A673 (cell line): ENCODE measurements around the gene PHF12. TPM values are rescaled to one million over a fixed set of nuclear protein-coding genes. Genes with fewer than 3 reads are reported as not detected.

ENCODE experiments used
- BruUV-seq: library from RNA; stranded (reverse); fragments of 400-500 nt; replicated peaks from 2 replicates; lab custom pipeline; 2021; lab: Mats Ljungman, UMichigan
- CTCF ChIA-PET: fragments of 300-600 bp; sonication (Branson Sonifier 250); formaldehyde crosslinking; loops from one replicate; lab custom pipeline; 2022; ENCODE audit warnings: antibody characterized with exemption; lab: Charles Lee
- POLR2A ChIA-PET: fragments of 300-600 bp; sonication (Branson Sonifier 250); formaldehyde crosslinking; loops from one replicate; lab custom pipeline; 2022; ENCODE audit warnings: antibody characterized with exemption; ENCODE audit not compliant: low non-redundant PET; lab: Charles Lee
- DNase-seq: peaks from one replicate; pipeline ENCODE4 v3.0.0-alpha.2; 2015; ENCODE audit warnings: low spot score
- H3K27ac ChIP-seq: fragments of 200-600 bp; sonication (generic); 2 replicates; pipeline ENCODE4 v1.5.1; 2016; ENCODE audit warnings: mixed run types, low read depth, mild to moderate bottlenecking, mixed read lengths, antibody characterized with exemption, low read length; ENCODE audit not compliant: poor library complexity, severe bottlenecking
- H3K27me3 ChIP-seq: fragments of 200-600 bp; sonication (generic); replicated peaks from 2 replicates; pipeline ENCODE4 v1.6.1; 2017; ENCODE audit warnings: mixed run types, low read depth, mild to moderate bottlenecking, mixed read lengths, antibody characterized with exemption, low read length; ENCODE audit not compliant: insufficient read depth, poor library complexity
- H3K36me3 ChIP-seq: fragments of 200-600 bp; sonication (generic); 2 replicates; pipeline ENCODE4 v1.6.1; 2016; ENCODE audit warnings: mixed run types, mild to moderate bottlenecking, mixed read lengths, antibody characterized with exemption, low read length; ENCODE audit not compliant: insufficient read depth, poor library complexity, severe bottlenecking
- H3K4me1 ChIP-seq: fragments of 200-600 bp; sonication (generic); 2 replicates; pipeline ENCODE4 v1.6.1; 2017; ENCODE audit warnings: mixed run types, mild to moderate bottlenecking, mixed read lengths, antibody characterized with exemption, low read length; ENCODE audit not compliant: insufficient read depth, poor library complexity, severe bottlenecking
- H3K4me3 ChIP-seq: fragments of 200-600 bp; sonication (generic); 2 replicates; pipeline ENCODE4 v1.5.1; 2016; ENCODE audit warnings: low read depth, mixed run types, mild to moderate bottlenecking, mixed read lengths, low read length; ENCODE audit not compliant: poor library complexity, severe bottlenecking
- H3K9me3 ChIP-seq: fragments of 200-600 bp; sonication (generic); 2 replicates; pipeline ENCODE4 v1.6.1; 2016; ENCODE audit warnings: mixed run types, low read depth, mild to moderate bottlenecking, mixed read lengths, antibody characterized with exemption, low read length; ENCODE audit not compliant: poor library complexity, severe bottlenecking
- EZH2 ChIP-seq: fragments of 200-600 bp; sonication (generic); IDR thresholded peaks from 2 replicates; pipeline ENCODE4 v1.6.1; 2017; ENCODE audit warnings: borderline replicate concordance, low read depth, mild to moderate bottlenecking, mixed read lengths, antibody characterized with exemption, low read length; ENCODE audit not compliant: poor library complexity, severe bottlenecking
- intact Hi-C: fragments of 100-400 bp; cut with micrococcal nuclease; formaldehyde crosslinking; loops from one replicate; pipeline ENCODE4 v1.10.0; 2022; ENCODE audit not compliant: unreplicated experiment
- total RNA-seq: library from RNA; stranded (reverse); gene quantifications from 2 replicates; pipeline ENCODE4 v1.2.3, GENCODE V29; 2021
- TF ChIP-seq, protein P1 (sequence below): fragments of 300-800, 200-600 bp; sonication (generic); conservative IDR thresholded peaks from 2 replicates; pipeline ENCODE4 v1.5.1; 2017; ENCODE audit warnings: low read depth, mild to moderate bottlenecking, antibody characterized with exemption, low read length, moderate library complexity, mixed read lengths

PHF12 gene
- total RNA-seq, 1 experiment from 2014 or later = 63.3 TPM

DNA sequence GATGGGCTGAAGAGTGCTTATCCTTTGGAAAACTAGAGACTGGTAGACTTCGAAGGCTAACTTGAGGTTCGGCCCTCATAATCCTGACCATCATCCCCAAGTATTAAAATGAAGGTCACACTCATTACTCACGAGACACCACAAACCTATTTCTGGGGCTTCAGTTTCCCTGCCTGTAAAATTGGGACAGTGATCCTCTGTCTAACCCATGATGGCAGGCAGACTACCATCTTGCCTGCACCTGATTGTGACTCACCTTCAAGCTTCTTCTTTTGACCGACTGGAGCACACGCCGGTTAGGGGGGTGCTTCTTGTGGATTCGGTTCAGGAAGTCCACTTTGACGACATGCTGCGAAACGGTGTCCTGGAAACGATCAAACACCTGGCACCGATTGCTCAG, 34.3 kb downstream of the PHF12 start:
- peaks cover 95% of the 10 kb centered on the region for H3K36me3 ChIP-seq
- no TSS peak for BruUV-seq
- H3K9me3 ChIP-seq = no peaks in the 10 kb centered on the region
- H3K4me1 ChIP-seq = no peaks in the 10 kb centered on the region
- H3K4me3 ChIP-seq = no peak overlapping the region
- intact Hi-C loops = loop anchor here (2.0 kb wide), 1 partner anchor 192 kb away; no protein-coding TSS in a partner anchor
- no peak for DNase-seq
- ChIA-PET POLR2A (interaction anchor here (0.6 kb wide), 1 partner anchor 195 kb away, joined by 8 read pairs; no protein-coding TSS in a partner anchor), CTCF (interaction anchor here (0.9 to 2.3 kb wide), 2 partner anchors 154 to 190 kb away, joined by 4 to 13 read pairs; partner anchors contain the start of gene TLCD1)
- TF ChIP-seq, protein P1, sequence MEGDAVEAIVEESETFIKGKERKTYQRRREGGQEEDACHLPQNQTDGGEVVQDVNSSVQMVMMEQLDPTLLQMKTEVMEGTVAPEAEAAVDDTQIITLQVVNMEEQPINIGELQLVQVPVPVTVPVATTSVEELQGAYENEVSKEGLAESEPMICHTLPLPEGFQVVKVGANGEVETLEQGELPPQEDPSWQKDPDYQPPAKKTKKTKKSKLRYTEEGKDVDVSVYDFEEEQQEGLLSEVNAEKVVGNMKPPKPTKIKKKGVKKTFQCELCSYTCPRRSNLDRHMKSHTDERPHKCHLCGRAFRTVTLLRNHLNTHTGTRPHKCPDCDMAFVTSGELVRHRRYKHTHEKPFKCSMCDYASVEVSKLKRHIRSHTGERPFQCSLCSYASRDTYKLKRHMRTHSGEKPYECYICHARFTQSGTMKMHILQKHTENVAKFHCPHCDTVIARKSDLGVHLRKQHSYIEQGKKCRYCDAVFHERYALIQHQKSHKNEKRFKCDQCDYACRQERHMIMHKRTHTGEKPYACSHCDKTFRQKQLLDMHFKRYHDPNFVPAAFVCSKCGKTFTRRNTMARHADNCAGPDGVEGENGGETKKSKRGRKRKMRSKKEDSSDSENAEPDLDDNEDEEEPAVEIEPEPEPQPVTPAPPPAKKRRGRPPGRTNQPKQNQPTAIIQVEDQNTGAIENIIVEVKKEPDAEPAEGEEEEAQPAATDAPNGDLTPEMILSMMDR = no peak
- no peak for TF ChIP-seq EZH2
- H3K27ac ChIP-seq = no peak overlapping the region
- H3K27me3 ChIP-seq = no peaks in the 10 kb centered on the region

DNA sequence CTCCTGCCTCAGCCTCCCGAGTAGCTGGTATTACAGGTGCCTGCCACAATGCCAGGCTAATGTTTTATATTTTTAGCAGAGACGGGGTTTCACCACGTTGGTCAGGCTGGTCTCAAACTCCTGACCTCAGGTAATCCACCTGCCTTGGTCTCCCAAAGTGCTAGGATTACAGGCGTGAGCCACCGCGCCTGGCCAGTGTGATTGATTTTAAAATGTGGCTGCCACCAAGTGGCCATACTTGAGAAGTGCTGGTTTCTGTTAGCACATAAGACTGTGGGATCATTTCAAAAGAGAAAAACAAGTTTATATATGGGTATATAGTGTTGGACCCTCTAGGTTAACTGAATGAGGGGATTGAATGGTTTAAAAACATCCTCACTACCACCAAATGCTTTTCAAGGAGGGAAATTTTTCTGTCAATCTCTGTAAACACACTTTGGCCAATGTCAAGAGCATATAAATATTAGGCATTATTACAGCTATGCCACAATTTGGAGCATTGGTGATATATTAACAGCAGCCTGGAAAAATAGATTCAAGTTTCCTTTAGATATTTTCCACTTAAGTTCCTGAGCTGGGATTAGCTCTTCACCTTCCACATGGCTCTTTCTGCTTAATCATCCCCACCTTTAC, 34.9 kb downstream of the PHF12 start:
- POLR2A ChIA-PET = interaction anchor here (0.6 kb wide), 1 partner anchor 195 kb away, joined by 8 read pairs; no protein-coding TSS in a partner anchor
- CTCF ChIA-PET = interaction anchor here (0.7 to 2.3 kb wide), 4 partner anchors 94 to 190 kb away, joined by 3 to 13 read pairs (median 4); partner anchors contain the start of gene TLCD1
- Histone ChIP-seq H3K9me3 (no peaks in the 10 kb centered on the region), H3K4me3 (no peak overlapping the region), H3K4me1 (no peaks in the 10 kb centered on the region), H3K27ac (no peak overlapping the region), H3K27me3 (no peaks in the 10 kb centered on the region), H3K36me3 (peaks cover 95% of the 10 kb centered on the region)
- BruUV-seq = no TSS peak
- TF ChIP-seq, protein P1 = peak; percentile 73
- no peak for TF ChIP-seq EZH2
- intact Hi-C loops = loop anchor here (2.0 kb wide), 1 partner anchor 192 kb away; no protein-coding TSS in a partner anchor
- DNase-seq = peak; percentile 60

DNA sequence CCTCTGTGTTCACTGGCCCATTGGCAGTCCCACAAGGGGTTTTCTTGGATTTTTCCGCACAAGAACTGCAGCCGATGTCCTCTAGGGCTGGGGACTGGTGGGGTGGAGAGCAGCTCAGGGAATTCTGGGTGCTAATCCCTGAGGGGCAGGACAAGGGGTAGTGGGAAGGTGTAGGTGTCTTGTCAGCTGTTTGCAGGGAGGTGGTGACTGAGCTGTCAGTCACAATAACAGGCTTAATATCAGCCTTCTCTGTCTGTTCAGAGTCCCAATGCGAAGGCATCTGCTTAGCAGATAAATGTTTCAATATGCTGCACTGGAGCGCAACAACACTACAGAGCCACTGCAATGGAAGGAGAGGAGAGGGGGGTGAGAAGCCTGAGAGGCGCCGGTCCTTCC, 38.4 kb downstream of the PHF12 start:
- intact Hi-C loops = no loop called here
- no peak for DNase-seq
- Histone ChIP-seq H3K36me3 (peaks cover 98% of the 10 kb centered on the region), H3K27ac (no peak overlapping the region), H3K9me3 (no peaks in the 10 kb centered on the region), H3K4me3 (no peak overlapping the region), H3K27me3 (no peaks in the 10 kb centered on the region), H3K4me1 (peaks cover 5% of the 10 kb centered on the region)
- TF ChIP-seq EZH2 = no peak
- TF ChIP-seq, protein P1 = no peak
- no TSS peak for BruUV-seq
- CTCF ChIA-PET = interaction anchor here (0.8 to 1.4 kb wide), 5 partner anchors 15 to 211 kb away, joined by 3 to 5 read pairs (median 4); partner anchors contain the start of gene TLCD1
- POLR2A ChIA-PET = no interaction called here
